Neural progenitor cell (in vitro differentiated cells): ENCODE results near the gene CEP350.

ENCODE experiments used
- CTCF ChIP-seq: fragments of 200-600 bp; sonication (generic); IDR thresholded peaks from 2 replicates; pipeline ENCODE4 v1.5.1; 2017; ENCODE audit warnings: antibody characterized with exemption, mild to moderate bottlenecking
- EZH2 ChIP-seq: fragments of 200-600 bp; sonication (generic); IDR thresholded peaks from 2 replicates; pipeline ENCODE4 v1.6.1; 2017; ENCODE audit warnings: antibody characterized with exemption, mild to moderate bottlenecking, moderate library complexity

GRCh38 chr1:179933219-179933618 is 21.4 kb upstream of the CEP350 start:
- no peak for TF ChIP-seq CTCF
- no peak for TF ChIP-seq EZH2
